ENCODE data around the gene STAG1.
"Not testable (repeated sequence)": the region's sequence is repeated elsewhere in the genome, so short reads cannot be mapped to it uniquely, and the experiment has no call there.

STAG1 gene

GRCh38 chr3:136602818-136603217 lies 149.4 kb downstream of the STAG1 start:
- no peaks in the 10 kb centered on the region for H3K9me3 ChIP-seq (ENCODE audit: control insufficient read depth, insufficient read depth, low read length)
- H3K4me1 ChIP-seq (ENCODE audit: insufficient read depth, low read length), result no peaks in the 10 kb centered on the region
- no peak overlapping the region for H3K9ac ChIP-seq (ENCODE audit: low read depth, low read length)
- no peaks in the 10 kb centered on the region for H3K36me3 ChIP-seq (ENCODE audit: insufficient read depth, low read length)

- H3K36me3 ChIP-seq (ENCODE audit: insufficient read depth, low read length), result no peaks in the 10 kb centered on the region
- H3K9ac ChIP-seq (ENCODE audit: low read depth, low read length), result no peak overlapping the region
- H3K4me1 ChIP-seq (ENCODE audit: insufficient read depth, low read length), result no peaks in the 10 kb centered on the region
- no peaks in the 10 kb centered on the region for H3K9me3 ChIP-seq (ENCODE audit: control insufficient read depth, insufficient read depth, low read length)
Measured at GRCh38 chr3:136595913-136596697, 156.1 kb downstream of the STAG1 start.

GRCh38 chr3:136586580-136586979 lies 165.6 kb downstream of the STAG1 start:
- no peak overlapping the region for H3K9ac ChIP-seq (ENCODE audit: low read depth, low read length)
- no peaks in the 10 kb centered on the region for H3K4me1 ChIP-seq (ENCODE audit: insufficient read depth, low read length)
- H3K9me3 ChIP-seq (ENCODE audit: control insufficient read depth, insufficient read depth, low read length), result no peaks in the 10 kb centered on the region
- H3K36me3 ChIP-seq (ENCODE audit: insufficient read depth, low read length), result no peaks in the 10 kb centered on the region

- Histone ChIP-seq H3K4me1 (ENCODE audit: insufficient read depth, low read length) (no peaks in the 10 kb centered on the region), H3K9ac (ENCODE audit: low read depth, low read length) (no peak overlapping the region), H3K9me3 (ENCODE audit: control insufficient read depth, insufficient read depth, low read length) (no peaks in the 10 kb centered on the region), H3K36me3 (ENCODE audit: insufficient read depth, low read length) (no peaks in the 10 kb centered on the region)
Measured at GRCh38 chr3:136584728-136585127, 167.4 kb downstream of the STAG1 start.

GRCh38 chr3:136583823-136584222 lies 168.4 kb downstream of the STAG1 start:
- Histone ChIP-seq H3K4me1 (ENCODE audit: insufficient read depth, low read length) (no peaks in the 10 kb centered on the region), H3K36me3 (ENCODE audit: insufficient read depth, low read length) (no peaks in the 10 kb centered on the region), H3K9ac (ENCODE audit: low read depth, low read length) (no peak overlapping the region), H3K9me3 (ENCODE audit: control insufficient read depth, insufficient read depth, low read length) (no peaks in the 10 kb centered on the region)

GRCh38 chr3:136577791-136578190 lies 174.4 kb downstream of the STAG1 start:
- H3K9me3 ChIP-seq (ENCODE audit: control insufficient read depth, insufficient read depth, low read length), result no peaks in the 10 kb centered on the region
- no peak overlapping the region for H3K9ac ChIP-seq (ENCODE audit: low read depth, low read length)
- H3K4me1 ChIP-seq (ENCODE audit: insufficient read depth, low read length), result no peaks in the 10 kb centered on the region
- no peaks in the 10 kb centered on the region for H3K36me3 ChIP-seq (ENCODE audit: insufficient read depth, low read length)

- Histone ChIP-seq H3K4me1 (ENCODE audit: insufficient read depth, low read length) (no peaks in the 10 kb centered on the region), H3K9ac (ENCODE audit: low read depth, low read length) (no peak overlapping the region), H3K36me3 (ENCODE audit: insufficient read depth, low read length) (no peaks in the 10 kb centered on the region), H3K9me3 (ENCODE audit: control insufficient read depth, insufficient read depth, low read length) (no peaks in the 10 kb centered on the region)
Measured at GRCh38 chr3:136576279-136577009, 175.7 kb downstream of the STAG1 start.

GRCh38 chr3:136567599-136568188 lies 184.5 kb downstream of the STAG1 start:
- Histone ChIP-seq H3K9ac (ENCODE audit: low read depth, low read length) (no peak overlapping the region), H3K4me1 (ENCODE audit: insufficient read depth, low read length) (no peaks in the 10 kb centered on the region), H3K36me3 (ENCODE audit: insufficient read depth, low read length) (no peaks in the 10 kb centered on the region), H3K9me3 (ENCODE audit: control insufficient read depth, insufficient read depth, low read length) (no peaks in the 10 kb centered on the region)

- not testable (repeated sequence) for H3K9me3 ChIP-seq (ENCODE audit: control insufficient read depth, insufficient read depth, low read length); H3K36me3 ChIP-seq (ENCODE audit: insufficient read depth, low read length)
- H3K4me1 ChIP-seq (ENCODE audit: insufficient read depth, low read length), result peaks cover 11% of the 10 kb centered on the region; the same call in 1 of the 2 replicates
Measured at GRCh38 chr3:136564962-136565361, 187.2 kb downstream of the STAG1 start.

GRCh38 chr3:136562026-136562425 lies 190.2 kb downstream of the STAG1 start:
- no peak overlapping the region for H3K9ac ChIP-seq (ENCODE audit: low read depth, low read length)
- peaks cover 28% of the 10 kb centered on the region for H3K4me1 ChIP-seq (ENCODE audit: insufficient read depth, low read length)
- no peaks in the 10 kb centered on the region for H3K36me3 ChIP-seq (ENCODE audit: insufficient read depth, low read length)
- no peaks in the 10 kb centered on the region for H3K9me3 ChIP-seq (ENCODE audit: control insufficient read depth, insufficient read depth, low read length)

More at GRCh38 chr3:136564962-136565361, 187.2 kb downstream of the STAG1 start:
- not testable (repeated sequence) for H3K9ac ChIP-seq (ENCODE audit: low read depth, low read length)

GRCh38 chr3:136559896-136560295 lies 192.3 kb downstream of the STAG1 start:
- Histone ChIP-seq H3K36me3 (ENCODE audit: insufficient read depth, low read length) (no peaks in the 10 kb centered on the region), H3K4me1 (ENCODE audit: insufficient read depth, low read length) (peaks cover 28% of the 10 kb centered on the region), H3K9ac (ENCODE audit: low read depth, low read length) (no peak overlapping the region), H3K9me3 (ENCODE audit: control insufficient read depth, insufficient read depth, low read length) (no peaks in the 10 kb centered on the region)

GRCh38 chr3:136549461-136549860 lies 202.7 kb downstream of the STAG1 start:
- H3K9ac ChIP-seq (ENCODE audit: low read depth, low read length); H3K36me3 ChIP-seq (ENCODE audit: insufficient read depth, low read length); H3K4me1 ChIP-seq (ENCODE audit: insufficient read depth, low read length); H3K9me3 ChIP-seq (ENCODE audit: control insufficient read depth, insufficient read depth, low read length): not testable (repeated sequence)

GRCh38 chr3:136547293-136547692 lies 204.9 kb downstream of the STAG1 start:
- no peak overlapping the region for H3K9ac ChIP-seq (ENCODE audit: low read depth, low read length)
- no peaks in the 10 kb centered on the region for H3K36me3 ChIP-seq (ENCODE audit: insufficient read depth, low read length)
- H3K9me3 ChIP-seq (ENCODE audit: control insufficient read depth, insufficient read depth, low read length), result no peaks in the 10 kb centered on the region
- H3K4me1 ChIP-seq (ENCODE audit: insufficient read depth, low read length), result no peaks in the 10 kb centered on the region

GRCh38 chr3:136546720-136547119 lies 205.5 kb downstream of the STAG1 start:
- Histone ChIP-seq H3K4me1 (ENCODE audit: insufficient read depth, low read length) (no peaks in the 10 kb centered on the region), H3K9me3 (ENCODE audit: control insufficient read depth, insufficient read depth, low read length) (no peaks in the 10 kb centered on the region), H3K9ac (ENCODE audit: low read depth, low read length) (no peak overlapping the region), H3K36me3 (ENCODE audit: insufficient read depth, low read length) (no peaks in the 10 kb centered on the region)
